ENCODE data around the gene CRACR2B. TPM values are rescaled to one million over a fixed set of nuclear protein-coding genes. Genes with fewer than 3 reads are reported as not detected.

Gene CRACR2B
- total RNA-seq, 4 donors from 2014 or later: 0.77 to 15.5 (median 2.5) TPM

DNA sequence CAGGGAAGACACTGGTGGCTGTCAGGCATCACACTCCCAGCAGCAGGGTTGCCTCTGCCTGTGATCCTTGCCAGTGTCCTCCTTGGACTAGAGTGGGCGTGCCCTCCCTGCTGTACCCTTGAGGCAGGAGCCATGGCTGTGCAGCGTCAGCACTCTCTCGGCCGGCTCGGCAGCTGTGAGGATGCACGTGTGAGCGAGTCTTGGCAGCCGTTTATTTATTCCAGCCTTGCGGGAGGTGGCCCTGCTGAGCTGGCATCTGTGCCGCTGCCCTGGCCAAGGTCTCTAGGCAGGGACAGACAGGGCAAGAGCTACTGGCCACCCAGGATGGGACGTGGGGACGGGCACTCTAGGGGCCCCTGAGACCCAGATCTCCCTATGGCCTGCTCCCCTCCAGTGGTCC lies 48.8 kb downstream of the CRACR2B start:
- Histone ChIP-seq H3K4me1 (no peaks in the 10 kb centered on the region), H3K9me3 (no peaks in the 10 kb centered on the region)
- no peak for TF ChIP-seq POLR2A (IDR thresholded peaks at IDR 0.05)
- TF ChIP-seq, protein P1, sequence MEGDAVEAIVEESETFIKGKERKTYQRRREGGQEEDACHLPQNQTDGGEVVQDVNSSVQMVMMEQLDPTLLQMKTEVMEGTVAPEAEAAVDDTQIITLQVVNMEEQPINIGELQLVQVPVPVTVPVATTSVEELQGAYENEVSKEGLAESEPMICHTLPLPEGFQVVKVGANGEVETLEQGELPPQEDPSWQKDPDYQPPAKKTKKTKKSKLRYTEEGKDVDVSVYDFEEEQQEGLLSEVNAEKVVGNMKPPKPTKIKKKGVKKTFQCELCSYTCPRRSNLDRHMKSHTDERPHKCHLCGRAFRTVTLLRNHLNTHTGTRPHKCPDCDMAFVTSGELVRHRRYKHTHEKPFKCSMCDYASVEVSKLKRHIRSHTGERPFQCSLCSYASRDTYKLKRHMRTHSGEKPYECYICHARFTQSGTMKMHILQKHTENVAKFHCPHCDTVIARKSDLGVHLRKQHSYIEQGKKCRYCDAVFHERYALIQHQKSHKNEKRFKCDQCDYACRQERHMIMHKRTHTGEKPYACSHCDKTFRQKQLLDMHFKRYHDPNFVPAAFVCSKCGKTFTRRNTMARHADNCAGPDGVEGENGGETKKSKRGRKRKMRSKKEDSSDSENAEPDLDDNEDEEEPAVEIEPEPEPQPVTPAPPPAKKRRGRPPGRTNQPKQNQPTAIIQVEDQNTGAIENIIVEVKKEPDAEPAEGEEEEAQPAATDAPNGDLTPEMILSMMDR (IDR thresholded peaks at IDR 0.05): no peak

DNA sequence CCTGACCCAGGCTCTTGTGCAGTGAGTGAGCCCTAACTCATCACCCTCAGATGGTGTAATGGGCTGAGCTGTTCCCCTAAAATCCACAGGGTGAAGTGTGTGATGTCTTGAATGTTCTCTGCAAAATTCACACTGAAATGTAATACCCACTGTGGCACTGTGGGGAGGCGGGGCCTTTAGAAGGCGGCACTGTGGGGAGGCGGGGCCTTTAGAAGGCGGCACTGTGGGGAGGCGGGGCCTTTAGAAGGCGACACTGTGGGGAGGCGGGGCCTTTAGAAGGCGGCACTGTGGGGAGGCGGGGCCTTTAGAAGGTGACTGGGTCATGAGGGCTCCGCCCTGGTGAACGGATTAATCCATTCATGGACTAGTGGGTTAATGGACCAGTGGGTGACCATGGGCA lies 49.8 kb downstream of the CRACR2B start:
- intact Hi-C loops (cut with DNase I; ENCODE audit: low total_unique reads): no loop called here
- Histone ChIP-seq H3K27ac (no peak overlapping the region), H3K27me3 (no peaks in the 10 kb centered on the region), H3K9me3 (no peaks in the 10 kb centered on the region), H3K4me1 (no peaks in the 10 kb centered on the region), H3K36me3 (no peaks in the 10 kb centered on the region), H3K4me3 (no peak overlapping the region)
- TF ChIP-seq, protein P1 (IDR thresholded peaks at IDR 0.05): no peak
- TF ChIP-seq POLR2A (IDR thresholded peaks at IDR 0.05): no peak
- DNase-seq: no peak

More for the DNA sequence above, 48.8 kb downstream of the CRACR2B start:
- Histone ChIP-seq H3K4me3 (no peak overlapping the region), H3K27me3 (no peaks in the 10 kb centered on the region), H3K27ac (no peak overlapping the region), H3K36me3 (no peaks in the 10 kb centered on the region)
- intact Hi-C loops (cut with DNase I; ENCODE audit: low total_unique reads): no loop called here
- DNase-seq: no peak

DNA sequence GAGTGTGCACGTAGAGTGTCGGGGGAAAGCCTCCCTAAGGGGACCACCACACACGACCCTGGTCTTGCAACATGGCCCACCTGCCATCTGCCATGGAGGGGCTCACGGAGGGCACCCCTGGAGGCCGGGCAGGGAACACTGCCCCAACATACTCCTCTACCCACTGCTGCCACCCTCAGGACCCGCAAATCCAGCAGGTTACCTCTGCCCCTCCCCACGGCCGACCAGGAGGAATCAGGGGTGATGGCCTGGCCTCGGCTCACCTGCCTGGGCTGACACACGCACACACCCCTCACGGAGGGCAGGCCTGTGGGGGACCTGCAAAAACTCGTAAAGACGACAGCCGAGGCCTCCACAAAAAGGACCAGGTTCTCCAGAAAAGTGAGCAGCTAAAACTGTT lies 52.7 kb downstream of the CRACR2B start:
- Histone ChIP-seq H3K27ac (no peak overlapping the region), H3K4me3 (no peak overlapping the region), H3K27me3 (no peaks in the 10 kb centered on the region), H3K36me3 (no peaks in the 10 kb centered on the region), H3K9me3 (no peaks in the 10 kb centered on the region), H3K4me1 (no peaks in the 10 kb centered on the region)
- TF ChIP-seq, protein P1 (IDR thresholded peaks at IDR 0.05): no peak
- TF ChIP-seq POLR2A (IDR thresholded peaks at IDR 0.05): no peak
- DNase-seq: no peak
- intact Hi-C loops (cut with DNase I; ENCODE audit: low total_unique reads): no loop called here

Small RNAs within 50 kb of the gene (small RNA-seq; reads per million reads assigned to genes)
- not detected for gene SNORA52

Other genes with a start within 250 kb of the CRACR2B start
- gene IRF7, start 212.0 kb upstream of the CRACR2B start, total RNA-seq: 10 to 100 TPM in 3 of 4 donors, 1 to 10 TPM in 1; 9.1 to 33.6 (median 13.1) TPM
- gene CDHR5, start 203.0 kb upstream of the CRACR2B start, total RNA-seq: under 1 TPM in 3 of 4 donors, not detected in 1; 0.26 to 0.55 (median 0.29) TPM
- not detected for gene SCT, start 200.7 kb upstream of the CRACR2B start, total RNA-seq
- gene DRD4, start 190.7 kb upstream of the CRACR2B start, total RNA-seq: 1 to 10 TPM in 1 of 4 donors, not detected in 3; 4.5 TPM
- gene DEAF1, start 132.7 kb upstream of the CRACR2B start, total RNA-seq: 10 to 100 TPM in 2 of 4 donors, 1 to 10 TPM in 2; 7.9 to 45.6 (median 20.4) TPM
- gene TMEM80, start 132.1 kb upstream of the CRACR2B start, total RNA-seq: 10 to 100 TPM in 2 of 4 donors, 1 to 10 TPM in 2; 2.6 to 35.3 (median 8.1) TPM
- gene EPS8L2, start 121.7 kb upstream of the CRACR2B start, total RNA-seq: 10 to 100 TPM; 12.2 to 52.8 (median 32.3) TPM
- 100 to 1,000 TPM in 1 of 4 donors, 10 to 100 TPM in 3; 60.3 to 146 (median 66.9) TPM for gene TALDO1, start 80.5 kb upstream of the CRACR2B start, total RNA-seq
- gene GATD1, start 50.4 kb upstream of the CRACR2B start, total RNA-seq: 10 to 100 TPM; 11.8 to 81.1 (median 29.3) TPM
- gene CEND1, start 37.8 kb upstream of the CRACR2B start, total RNA-seq: under 1 TPM in 1 of 4 donors, not detected in 3; 0.41 TPM
- 10 to 100 TPM in 1 of 4 donors, 1 to 10 TPM in 2, under 1 TPM in 1; 0.29 to 20.8 (median 5.4) TPM for gene SLC25A22, start 29.6 kb upstream of the CRACR2B start, total RNA-seq
- gene PIDD1, start 22.7 kb upstream of the CRACR2B start, total RNA-seq: 10 to 100 TPM in 2 of 4 donors, 1 to 10 TPM in 2; 1.3 to 20.2 (median 10.1) TPM
- 1,000 to 10,000 TPM in 1 of 4 donors, 100 to 1,000 TPM in 3; 100 to 1,968 (median 496) TPM for gene RPLP2, start 18.0 kb upstream of the CRACR2B start, total RNA-seq
- gene PNPLA2, start 9.0 kb upstream of the CRACR2B start, total RNA-seq: 10 to 100 TPM; 16.9 to 96.2 (median 37.1) TPM
- 100 to 1,000 TPM in 3 of 4 donors, 10 to 100 TPM in 1; 76.8 to 382 (median 259) TPM for gene CD151, start 5.0 kb downstream of the CRACR2B start, total RNA-seq
- gene POLR2L, start 14.6 kb downstream of the CRACR2B start, total RNA-seq: 10 to 100 TPM; 10.5 to 81.5 (median 42.8) TPM
- gene TSPAN4, start 14.9 kb downstream of the CRACR2B start, total RNA-seq: 100 to 1,000 TPM in 2 of 4 donors, 10 to 100 TPM in 2; 68.4 to 119 (median 105) TPM
- 10 to 100 TPM; 20.3 to 57.9 (median 48.4) TPM for gene CHID1, start 82.9 kb downstream of the CRACR2B start, total RNA-seq
- gene AP2A2, start 98.0 kb downstream of the CRACR2B start, total RNA-seq: 100 to 1,000 TPM in 1 of 4 donors, 10 to 100 TPM in 3; 25.6 to 120 (median 40.4) TPM
- 1 to 10 TPM in 1 of 4 donors, under 1 TPM in 1, not detected in 2; 0.43 to 3.5 TPM for gene MUC6, start 208.8 kb downstream of the CRACR2B start, total RNA-seq
- 1 to 10 TPM in 1 of 4 donors, under 1 TPM in 2, not detected in 1; 0.06 to 1.8 (median 0.26) TPM for gene MUC2, start 247.0 kb downstream of the CRACR2B start, total RNA-seq

Measured in uterus (tissue), 4 donors.